Right ventricle myocardium inferior (tissue), 1 donor: Measurements from ENCODE around the gene CPED1. TPM values are rescaled to one million over a fixed set of nuclear protein-coding genes. Genes with fewer than 3 reads are reported as not detected.
"Not testable (repeated sequence)": the region's sequence is repeated elsewhere in the genome, so short reads cannot be mapped to it uniquely, and the experiment has no call there.

Experiments used
- ATAC-seq: fragments of 200-7000 bp; cut with Tn5 transposase; one replicate; pipeline ENCODE4 v1.9.1; 2020; ENCODE audit warnings: mild to moderate bottlenecking, moderate library complexity
- DNase-seq: peaks from one replicate; pipeline ENCODE4 v3.0.0; 2021; ENCODE audit errors: missing footprints
- intact Hi-C: fragments of 100-400 bp; cut with DNase I; formaldehyde crosslinking; loops from one replicate; pipeline ENCODE4 v1.11.0; 2022
- total RNA-seq: library from RNA; stranded (reverse); fragmentation: NEBNext Ultra II Directional; extraction: Animal tissue kit (Norgen Biotek cat#: 25700); gene quantifications from one replicate; pipeline ENCODE4 v1.2.1, GENCODE V29; 2021
- donor health status: DM: no; HTN: yes; CAD: no; lungs with severe emphysema.

Gene CPED1
- total RNA-seq, 1 donor from 2014 or later: 27.5 TPM

- intact Hi-C loops: no loop called here
- ATAC-seq: no peak
Measured at GRCh38 chr7:121272676-121273075, 284.2 kb downstream of the CPED1 start.

GRCh38 chr7:121273467-121274167, 285.1 kb downstream of the CPED1 start:
- ATAC-seq (no peak), DNase-seq (no peak)
- intact Hi-C loops: no loop called here

More at GRCh38 chr7:121272676-121273075, 284.2 kb downstream of the CPED1 start:
- DNase-seq: no peak

- no peak for ATAC-seq
- DNase-seq: no peak
- intact Hi-C loops: no loop called here
Measured at GRCh38 chr7:121274467-121274866, 286.0 kb downstream of the CPED1 start.

- intact Hi-C loops: no loop called here
- ATAC-seq: no peak
- DNase-seq: no peak
Measured at GRCh38 chr7:121275204-121275603, 286.7 kb downstream of the CPED1 start.

GRCh38 chr7:121276313-121276712, 287.8 kb downstream of the CPED1 start:
- DNase-seq (no peak), ATAC-seq (no peak)
- intact Hi-C loops: no loop called here

GRCh38 chr7:121278120-121279021, 289.9 kb downstream of the CPED1 start:
- intact Hi-C loops: no loop called here
- ATAC-seq (no peak), DNase-seq (no peak)

- intact Hi-C loops: no loop called here
- no peak for ATAC-seq
- no peak for DNase-seq
Measured at GRCh38 chr7:121279060-121279620, 290.6 kb downstream of the CPED1 start.

GRCh38 chr7:121279822-121280221, 291.3 kb downstream of the CPED1 start:
- DNase-seq (no peak), ATAC-seq (no peak)
- intact Hi-C loops: no loop called here

GRCh38 chr7:121280656-121281055, 292.1 kb downstream of the CPED1 start:
- intact Hi-C loops: no loop called here
- ATAC-seq (no peak), DNase-seq (no peak)

- ATAC-seq: no peak
- intact Hi-C loops: no loop called here
Measured at GRCh38 chr7:121282129-121282528, 293.6 kb downstream of the CPED1 start.

GRCh38 chr7:121285066-121285667, 296.7 kb downstream of the CPED1 start:
- intact Hi-C loops: no loop called here
- no peak for DNase-seq
- ATAC-seq: no peak

More at GRCh38 chr7:121282129-121282528, 293.6 kb downstream of the CPED1 start:
- DNase-seq: no peak

- intact Hi-C loops: no loop called here
- ATAC-seq: no peak
- no peak for DNase-seq
Measured at GRCh38 chr7:121286186-121286585, 297.7 kb downstream of the CPED1 start.

GRCh38 chr7:121286742-121287734, 298.5 kb downstream of the CPED1 start:
- intact Hi-C loops: no loop called here
- DNase-seq (no peak), ATAC-seq (no peak)

GRCh38 chr7:121288894-121289293, 300.4 kb downstream of the CPED1 start:
- DNase-seq: no peak
- intact Hi-C loops: no loop called here
- ATAC-seq: no peak

- ATAC-seq, DNase-seq, intact Hi-C loops: not testable (repeated sequence)
Measured at GRCh38 chr7:121289930-121290329, 301.4 kb downstream of the CPED1 start.

- no peak for DNase-seq
- no peak for ATAC-seq
- intact Hi-C loops: no loop called here
Measured at GRCh38 chr7:121294448-121294992, 306.0 kb downstream of the CPED1 start.

- ATAC-seq (no peak), DNase-seq (no peak)
- intact Hi-C loops: no loop called here
Measured at GRCh38 chr7:121297843-121298242, 309.3 kb downstream of the CPED1 start.

- DNase-seq (no peak), ATAC-seq (no peak)
- intact Hi-C loops: no loop called here
Measured at GRCh38 chr7:121298831-121299239, 310.3 kb downstream of the CPED1 start.
